Measurements from ENCODE around the gene CD200. TPM values are rescaled to one million over a fixed set of nuclear protein-coding genes. Genes with fewer than 3 reads are reported as not detected.

CD200 gene
- total RNA-seq, 1 donor from 2014 or later = 30.9 TPM

GRCh38 chr3:112381673-112382542, 49.0 kb downstream of the CD200 start:
- no peaks in the 10 kb centered on the region for H3K9me3 Mint-ChIP-seq (ENCODE audit: unreplicated experiment)
- no peak overlapping the region for H3K4me3 Mint-ChIP-seq (ENCODE audit: unreplicated experiment)

GRCh38 chr3:112382543-112383160, 49.7 kb downstream of the CD200 start:
- H3K4me3 Mint-ChIP-seq (ENCODE audit: unreplicated experiment) = no peak overlapping the region
- DNase-seq (ENCODE audit: low spot score) = no peak
- no peak for TF ChIP-seq CTCF (IDR thresholded peaks at IDR 0.05; ENCODE audit: unreplicated experiment)
- H3K4me1 Mint-ChIP-seq (ENCODE audit: unreplicated experiment) = peaks cover 14% of the 10 kb centered on the region
- H3K27ac Mint-ChIP-seq (ENCODE audit: unreplicated experiment) = no peak overlapping the region
- no peaks in the 10 kb centered on the region for H3K36me3 Mint-ChIP-seq (ENCODE audit: low read depth, unreplicated experiment)
- no peaks in the 10 kb centered on the region for H3K9me3 Mint-ChIP-seq (ENCODE audit: unreplicated experiment)
- H3K27me3 Mint-ChIP-seq (ENCODE audit: unreplicated experiment) = no peaks in the 10 kb centered on the region

More at GRCh38 chr3:112381673-112382542, 49.0 kb downstream of the CD200 start:
- Mint-ChIP-seq H3K4me1 (ENCODE audit: unreplicated experiment) (peaks cover 14% of the 10 kb centered on the region), H3K27ac (ENCODE audit: unreplicated experiment) (no peak overlapping the region), H3K27me3 (ENCODE audit: unreplicated experiment) (no peaks in the 10 kb centered on the region), H3K36me3 (ENCODE audit: low read depth, unreplicated experiment) (no peaks in the 10 kb centered on the region)
- TF ChIP-seq CTCF (IDR thresholded peaks at IDR 0.05; ENCODE audit: unreplicated experiment) = no peak
- DNase-seq (ENCODE audit: low spot score) = no peak

GRCh38 chr3:112384769-112385168, 51.8 kb downstream of the CD200 start:
- no peak for TF ChIP-seq CTCF (IDR thresholded peaks at IDR 0.05; ENCODE audit: unreplicated experiment)
- Mint-ChIP-seq H3K9me3 (ENCODE audit: unreplicated experiment) (no peaks in the 10 kb centered on the region), H3K4me1 (ENCODE audit: unreplicated experiment) (peaks cover 29% of the 10 kb centered on the region), H3K4me3 (ENCODE audit: unreplicated experiment) (no peak overlapping the region), H3K36me3 (ENCODE audit: low read depth, unreplicated experiment) (no peaks in the 10 kb centered on the region), H3K27me3 (ENCODE audit: unreplicated experiment) (no peaks in the 10 kb centered on the region), H3K27ac (ENCODE audit: unreplicated experiment) (no peak overlapping the region)
- no peak for DNase-seq (ENCODE audit: low spot score)

GRCh38 chr3:112388972-112389371, 56.0 kb downstream of the CD200 start:
- no peak for TF ChIP-seq CTCF (IDR thresholded peaks at IDR 0.05; ENCODE audit: unreplicated experiment)
- peaks cover 54% of the 10 kb centered on the region for H3K4me1 Mint-ChIP-seq (ENCODE audit: unreplicated experiment)
- H3K36me3 Mint-ChIP-seq (ENCODE audit: low read depth, unreplicated experiment) = peaks cover 4% of the 10 kb centered on the region

GRCh38 chr3:112389961-112390360, 57.0 kb downstream of the CD200 start:
- Mint-ChIP-seq H3K4me1 (ENCODE audit: unreplicated experiment) (peaks cover 60% of the 10 kb centered on the region), H3K36me3 (ENCODE audit: low read depth, unreplicated experiment) (peaks cover 4% of the 10 kb centered on the region), H3K4me3 (ENCODE audit: unreplicated experiment) (no peak overlapping the region), H3K9me3 (ENCODE audit: unreplicated experiment) (no peaks in the 10 kb centered on the region), H3K27ac (ENCODE audit: unreplicated experiment) (peak overlapping the region; percentile 22), H3K27me3 (ENCODE audit: unreplicated experiment) (peaks cover 2% of the 10 kb centered on the region)
- DNase-seq (ENCODE audit: low spot score) = no peak
- TF ChIP-seq CTCF (IDR thresholded peaks at IDR 0.05; ENCODE audit: unreplicated experiment) = no peak

More at GRCh38 chr3:112388972-112389371, 56.0 kb downstream of the CD200 start:
- Mint-ChIP-seq H3K27me3 (ENCODE audit: unreplicated experiment) (peaks cover 2% of the 10 kb centered on the region), H3K27ac (ENCODE audit: unreplicated experiment) (no peak overlapping the region), H3K4me3 (ENCODE audit: unreplicated experiment) (no peak overlapping the region), H3K9me3 (ENCODE audit: unreplicated experiment) (no peaks in the 10 kb centered on the region)
- DNase-seq (ENCODE audit: low spot score) = no peak

Measured in endothelial cell (in vitro differentiated cells).